ENCODE measurements around the gene VSX1.

GRCh38 chr20:25046181-25046641, 35.7 kb downstream of the VSX1 start:
- TF ChIP-seq CTCF (IDR thresholded peaks at IDR 0.05; ENCODE audit: low read depth, low read length): no peak
- no peak for TF ChIP-seq MAX (IDR thresholded peaks at IDR 0.05; ENCODE audit: low read depth, low read length)

All from NB4 (cell line).